Left renal pelvis (tissue), 4 donors: ENCODE data around the gene LRRC15. TPM values are rescaled to one million over a fixed set of nuclear protein-coding genes. Genes with fewer than 3 reads are reported as not detected.

Source experiments
- DNase-seq, 4 donors: peaks; one replicate each; pipeline ENCODE4 v3.0.0-alpha.2; 2013; ENCODE audit warnings: low read depth in 4 of 4, low spot score in 3 of 4
- polyA plus RNA-seq, 4 donors: library from polyadenylated mRNA; unstranded; fragments of 120-200 nt; gene quantifications; one replicate each; pipeline ENCODE4 v1.2.1, GENCODE V29; 2013; ENCODE audit not compliant: insufficient read length in 4 of 4

The LRRC15 gene
- polyA plus RNA-seq, 4 donors: 0.09 TPM; not detected in 3

DNA sequence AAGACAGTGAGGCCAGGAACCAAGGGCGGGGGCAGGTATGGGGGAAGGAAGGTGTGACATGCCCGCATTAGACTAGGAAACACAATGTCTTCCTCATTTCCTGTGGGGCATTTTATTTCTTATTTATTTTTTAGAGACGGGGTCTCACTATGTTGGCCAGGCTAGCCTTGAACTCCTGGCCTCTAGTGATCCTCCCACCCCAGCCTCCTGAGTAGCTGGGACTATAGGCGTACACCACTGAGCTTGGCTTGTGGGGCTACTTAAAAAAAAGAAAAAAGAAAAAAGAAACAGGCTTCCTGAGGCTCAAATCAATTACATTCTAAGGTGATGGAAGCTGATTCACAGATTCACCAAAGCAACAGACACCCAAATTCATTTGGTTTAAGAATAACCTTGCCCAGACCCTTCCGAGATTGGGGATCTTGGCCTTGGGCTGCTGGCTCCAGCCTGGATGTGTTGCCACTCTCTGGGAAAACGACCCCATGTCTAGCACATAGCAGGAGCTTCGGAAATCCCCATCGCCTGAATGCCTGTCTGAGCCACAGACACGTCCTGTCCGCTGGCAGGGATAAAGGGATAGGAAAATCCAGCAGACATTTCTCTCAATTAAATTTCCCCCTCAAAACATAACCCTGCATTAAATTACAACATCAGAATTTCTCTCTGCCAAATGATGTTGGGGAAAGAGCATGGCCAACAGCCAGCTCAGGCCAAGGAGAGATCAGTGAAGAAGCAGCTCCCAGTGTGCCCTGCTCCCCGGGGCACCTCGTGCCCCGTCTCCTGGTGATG, 31.4 kb downstream of the LRRC15 start:
- DNase-seq: no peak

DNA sequence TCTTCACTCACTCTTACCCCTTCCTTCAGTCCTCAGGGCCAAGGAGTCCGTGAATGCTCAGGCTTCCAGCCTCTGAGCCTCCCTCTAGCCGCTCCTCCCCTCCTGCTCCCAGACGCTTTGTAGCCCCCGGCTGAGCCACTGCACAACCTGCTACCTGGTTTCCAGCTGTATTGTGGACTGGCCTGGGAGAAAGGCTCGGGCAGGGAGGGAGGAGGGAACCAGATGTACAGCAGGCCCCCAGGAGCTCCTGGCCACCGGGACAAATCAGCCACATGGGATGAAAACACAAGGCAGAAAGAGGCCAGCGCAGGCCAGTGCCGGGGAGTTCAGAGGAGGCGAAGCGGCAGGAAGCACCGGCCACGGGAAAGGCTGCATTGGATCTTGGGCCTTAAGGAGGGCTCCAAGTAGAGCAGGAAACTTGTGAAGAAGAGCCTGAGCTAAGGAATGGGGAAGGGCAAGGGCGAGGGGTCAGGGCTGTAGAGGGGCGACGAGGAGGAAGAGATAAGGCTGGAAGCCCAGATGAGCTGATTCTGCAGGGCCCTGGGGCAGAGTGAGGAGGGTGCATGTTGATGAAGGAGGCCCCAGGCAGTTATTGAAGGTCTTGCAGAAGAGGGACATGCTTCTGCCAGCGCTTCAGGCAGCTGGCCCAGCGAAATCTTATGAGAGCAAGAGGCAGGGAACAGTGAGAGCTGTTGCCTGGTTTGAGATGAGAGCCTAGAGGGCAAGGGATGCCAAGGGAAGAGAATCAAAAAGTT, 32.8 kb downstream of the LRRC15 start:
- DNase-seq: no peak

DNA sequence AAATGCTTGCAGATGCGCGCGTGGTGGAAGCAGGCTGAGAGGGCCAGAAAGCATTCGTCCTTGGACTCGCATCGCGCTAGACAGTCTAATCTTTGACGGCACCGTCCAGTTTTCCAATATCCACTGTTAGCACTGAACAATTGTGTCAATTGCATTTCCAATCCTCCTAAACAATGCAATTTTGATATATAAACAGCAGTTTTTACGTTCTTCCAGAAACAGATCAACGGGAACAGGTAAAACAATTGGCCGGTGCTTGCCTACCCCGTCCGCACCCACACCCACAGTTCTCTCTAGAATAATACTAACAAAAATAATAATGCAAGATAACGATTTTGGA, 35.6 kb downstream of the LRRC15 start:
- no peak for DNase-seq

- DNase-seq: peak in 2 of 4 donors; percentile 70 to 75
Observed at GRCh38 chr3:194333212-194333980, 36.1 kb downstream of the LRRC15 start.

DNA sequence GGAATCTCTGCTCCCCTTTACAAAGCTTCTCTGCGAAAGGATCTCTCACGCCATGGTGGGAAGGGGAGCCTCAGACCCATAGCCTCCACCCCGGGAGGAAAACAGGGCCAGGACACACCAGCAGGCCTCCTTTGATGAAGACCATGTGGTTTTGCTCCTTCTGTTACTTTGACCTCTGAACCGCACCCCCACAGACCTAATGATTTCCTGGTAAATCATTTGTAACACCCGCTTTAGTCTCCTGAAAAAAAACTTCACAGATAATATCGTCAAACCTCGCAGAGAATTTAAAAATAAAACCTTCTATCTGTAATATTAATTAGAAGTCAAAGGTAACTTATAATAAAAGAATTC, 36.7 kb downstream of the LRRC15 start:
- no peak for DNase-seq

DNA sequence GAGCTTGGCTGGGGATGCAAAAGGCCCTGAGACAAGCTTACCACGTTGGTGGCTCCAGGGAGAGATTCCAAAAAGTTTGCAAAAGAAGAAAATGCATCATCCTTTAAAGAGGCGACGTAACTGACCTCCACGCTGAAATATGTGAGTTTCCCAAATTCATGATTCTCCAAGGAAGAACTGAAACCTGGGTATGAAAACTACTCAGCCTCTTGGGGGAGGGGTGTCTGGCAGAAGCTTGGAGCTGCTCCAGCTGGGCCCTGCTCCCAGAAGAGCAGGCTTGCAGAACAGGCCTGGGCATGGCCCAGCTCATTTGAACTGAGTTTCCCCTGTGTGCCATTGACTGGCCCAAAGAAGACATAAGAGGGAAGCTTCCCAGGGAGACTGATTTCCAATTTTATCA, 39.0 kb downstream of the LRRC15 start:
- DNase-seq: no peak

GRCh38 chr3:194330160-194330559, 39.4 kb downstream of the LRRC15 start:
- DNase-seq: no peak

GRCh38 chr3:194329583-194329965, 40.0 kb downstream of the LRRC15 start:
- no peak for DNase-seq

GRCh38 chr3:194328942-194329582, 40.5 kb downstream of the LRRC15 start:
- DNase-seq: no peak

DNA sequence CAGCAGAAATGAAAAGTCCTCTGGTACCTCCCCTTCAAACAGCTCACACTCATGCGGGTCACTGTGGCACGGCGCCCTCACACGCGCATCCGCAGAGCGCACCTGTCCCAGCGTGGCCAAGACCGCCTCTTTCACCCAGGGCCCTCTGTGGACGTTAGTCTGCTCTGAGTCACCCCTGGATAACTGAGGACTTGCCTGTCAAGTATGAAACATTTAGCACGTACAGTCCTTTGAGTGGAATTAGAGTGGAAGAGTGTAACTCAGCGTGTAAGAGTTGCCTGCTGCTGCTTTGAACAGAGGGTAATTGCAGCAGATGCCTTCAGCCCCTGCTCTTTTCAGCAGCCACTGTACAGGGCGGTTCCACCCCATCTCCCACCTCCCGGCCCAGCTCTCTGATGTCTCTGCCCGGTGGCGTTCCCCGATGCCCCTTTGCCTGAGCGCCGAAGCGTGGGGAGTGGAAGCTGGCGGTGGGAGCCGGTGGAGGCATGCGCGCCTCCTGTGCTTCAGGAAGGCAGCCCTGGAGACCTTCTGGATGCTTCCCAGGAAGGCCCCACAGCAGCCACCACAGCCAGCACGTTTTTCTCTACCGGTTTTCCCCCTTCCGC, 41.4 kb downstream of the LRRC15 start:
- no peak for DNase-seq

DNA sequence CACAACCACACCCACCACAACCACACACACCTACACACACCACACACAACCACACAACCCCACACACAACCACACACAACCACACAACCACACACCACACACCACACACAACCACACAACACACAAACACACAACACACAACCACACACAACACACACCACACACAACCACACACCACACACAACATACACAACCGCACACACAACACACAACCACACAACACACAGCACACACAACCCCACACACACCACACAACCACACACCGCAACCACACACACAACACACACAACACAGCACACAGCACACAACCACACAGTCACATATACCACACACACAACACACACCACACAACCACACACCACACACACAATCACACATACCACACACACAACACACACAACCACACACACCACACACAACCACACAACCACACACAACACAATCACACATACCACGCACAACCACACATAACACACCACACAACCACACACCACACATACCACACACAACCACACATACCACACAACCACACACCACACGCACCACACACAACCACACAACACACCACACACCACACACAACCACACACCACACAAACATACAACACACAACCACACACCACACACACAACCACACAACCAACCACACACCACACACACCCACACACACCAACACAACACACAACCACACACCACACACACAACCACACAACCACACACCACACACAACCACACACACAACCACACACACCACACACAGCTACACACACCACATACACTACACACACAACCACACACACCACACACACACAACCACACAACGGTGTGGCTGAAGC, 42.1 kb downstream of the LRRC15 start:
- no peak for DNase-seq

GRCh38 chr3:194326968-194327217, 42.6 kb downstream of the LRRC15 start:
- DNase-seq: no peak

DNA sequence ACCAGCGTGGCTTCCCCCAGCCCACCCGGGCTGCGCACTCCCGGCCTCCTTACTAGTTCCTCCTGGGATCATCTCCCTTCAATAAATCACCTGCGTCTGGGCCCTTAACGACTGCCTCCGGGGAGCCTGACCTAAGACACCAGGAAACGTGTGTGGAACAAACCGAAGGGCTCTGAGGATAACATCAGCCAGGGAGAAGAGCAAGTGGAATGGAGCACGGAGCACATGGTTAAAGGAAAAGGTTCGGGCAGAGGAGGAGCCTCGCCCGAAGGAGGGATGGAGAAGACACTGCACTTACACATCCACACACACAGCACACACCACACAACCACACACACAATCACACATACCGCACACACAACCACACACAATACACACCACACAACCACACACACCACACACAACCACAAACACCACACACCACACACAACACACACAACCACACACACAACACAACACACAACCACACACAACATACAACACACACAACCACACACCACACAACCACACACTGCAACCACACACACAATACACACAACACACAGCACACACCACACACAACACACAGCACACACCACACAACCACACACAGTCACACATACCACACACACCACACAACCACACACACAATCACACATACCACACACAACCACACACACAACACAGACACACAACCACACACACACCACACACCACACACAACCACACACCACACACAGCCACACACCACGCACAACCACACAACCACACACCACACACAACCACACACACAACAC, 43.2 kb downstream of the LRRC15 start:
- DNase-seq: no peak

GRCh38 chr3:194325424-194326153, 44.0 kb downstream of the LRRC15 start:
- no peak for DNase-seq

DNA sequence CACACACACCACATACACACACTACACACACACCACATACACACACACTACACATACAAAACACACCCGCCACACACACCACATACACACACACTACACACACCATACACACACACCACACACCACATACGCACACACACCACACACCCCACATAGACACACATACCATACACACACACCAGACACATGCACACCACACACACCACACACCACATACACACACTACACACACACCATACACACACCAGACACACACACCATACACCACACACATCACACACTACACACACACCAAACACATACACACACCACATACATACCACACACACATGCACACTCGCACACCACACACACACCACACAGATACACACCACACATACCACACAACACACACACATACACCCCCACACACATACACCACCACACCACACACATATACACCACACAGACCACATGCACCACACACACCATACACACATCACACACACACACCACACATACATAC, 44.7 kb downstream of the LRRC15 start:
- no peak for DNase-seq

DNA sequence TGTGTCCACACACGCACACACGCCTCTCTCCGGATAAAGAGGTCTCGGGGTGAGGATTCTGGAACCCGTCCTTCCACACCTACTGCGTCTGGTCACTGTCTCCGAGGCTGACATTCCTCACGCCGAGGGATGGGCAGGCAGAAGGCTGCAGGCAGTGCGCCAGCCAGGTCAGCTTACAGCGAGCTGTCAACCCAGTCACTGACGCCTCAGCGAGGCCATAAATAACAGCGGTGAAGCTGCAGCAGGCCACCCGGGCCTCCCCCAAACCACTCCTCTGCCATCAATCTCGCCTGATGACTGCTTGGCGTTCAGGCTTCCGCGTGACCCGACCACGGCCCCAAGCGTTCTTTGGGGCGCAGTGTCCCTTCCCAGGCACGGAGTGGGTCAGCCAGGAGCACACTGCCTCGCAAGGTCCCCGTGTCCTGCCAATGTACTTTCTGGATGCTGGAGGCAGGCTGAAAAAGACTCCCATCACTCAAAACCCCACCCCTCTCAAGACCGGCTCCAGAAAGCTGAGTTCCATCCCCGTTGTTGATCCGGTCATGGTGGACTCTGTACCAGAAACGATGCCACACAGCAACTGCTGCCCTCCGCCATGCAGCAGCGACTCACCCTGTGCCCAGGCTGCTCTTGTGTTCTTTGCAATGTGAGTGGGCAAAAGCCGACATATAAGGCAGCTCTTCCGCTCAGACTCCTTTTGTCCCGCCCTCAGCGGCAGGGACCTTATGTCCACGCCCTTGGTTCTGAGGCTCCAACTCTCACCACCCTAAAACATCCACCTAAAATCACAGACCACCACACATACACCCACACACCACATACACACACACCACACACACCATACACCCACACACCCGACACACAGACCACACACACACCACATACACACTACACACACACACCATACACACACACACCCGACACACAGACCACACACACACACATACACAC, 45.5 kb downstream of the LRRC15 start:
- DNase-seq: no peak

DNA sequence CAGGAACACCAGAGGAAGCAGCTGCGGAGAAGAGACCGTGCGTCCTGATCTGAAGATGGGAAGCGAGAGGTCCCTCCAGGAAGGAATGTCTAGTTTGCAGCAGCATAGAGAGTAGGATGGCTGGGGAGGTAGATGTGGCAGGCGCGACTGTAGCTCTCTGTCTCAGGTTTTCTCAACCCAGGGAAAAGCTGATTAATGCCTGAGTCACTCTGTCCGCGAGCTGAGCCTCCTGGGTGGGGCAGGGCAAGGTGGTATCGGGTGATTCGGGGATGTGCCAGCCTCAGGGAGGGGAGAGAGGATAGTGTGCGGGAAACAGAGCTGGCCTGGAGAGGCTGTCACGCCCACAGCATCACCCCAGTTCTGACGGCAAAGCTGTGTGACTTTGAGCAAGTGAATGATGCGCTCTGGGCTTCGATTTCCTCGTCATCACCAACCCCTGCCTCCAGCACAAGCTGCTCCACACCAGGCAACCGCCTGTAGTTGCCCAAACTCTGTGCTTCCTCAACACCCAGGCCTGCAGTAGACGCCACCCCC, 46.8 kb downstream of the LRRC15 start:
- DNase-seq: no peak
